DOHH2 (cell line): ENCODE measurements around the gene OR10H4.
"Not testable (repeated sequence)": the region's sequence is repeated elsewhere in the genome, so short reads cannot be mapped to it uniquely, and the experiment has no call there.

Source experiments
- H3F3A ChIP-seq: fragments of 200-600 bp; sonication (generic), shearing (Covaris generic); 2 replicates; pipeline ENCODE4 v1.6.0; 2016; ENCODE audit warnings: antibody characterized with exemption, mild to moderate bottlenecking; ENCODE audit not compliant: control insufficient read depth, insufficient read depth
- H3K27ac ChIP-seq: fragments of 200-600 bp; sonication (generic); 2 replicates; pipeline ENCODE4 v1.5.1; 2014; ENCODE audit warnings: low read depth, mild to moderate bottlenecking, low read length, moderate library complexity
- H3K27me3 ChIP-seq: fragments of 200-600 bp; sonication (generic); 2 replicates; pipeline ENCODE4 v1.6.1; 2014; ENCODE audit warnings: mild to moderate bottlenecking, low read length, mixed read lengths; ENCODE audit not compliant: control insufficient read depth
- H3K36me3 ChIP-seq: fragments of 200-600 bp; sonication (generic); 2 replicates; pipeline ENCODE4 v1.6.1; 2014; ENCODE audit warnings: mild to moderate bottlenecking, low read length, moderate library complexity, mixed read lengths; ENCODE audit not compliant: control insufficient read depth
- H3K4me1 ChIP-seq: fragments of 200-600 bp; sonication (generic); 2 replicates; pipeline ENCODE4 v1.6.1; 2014; ENCODE audit warnings: mild to moderate bottlenecking, low read length, mixed read lengths; ENCODE audit not compliant: control insufficient read depth
- H3K4me2 ChIP-seq: fragments of 200-600 bp; sonication (generic); 2 replicates; pipeline ENCODE4 v1.6.0; 2014; ENCODE audit warnings: mild to moderate bottlenecking, low read length, moderate library complexity
- H3K4me3 ChIP-seq: fragments of 200-600 bp; sonication (generic); 2 replicates; pipeline ENCODE4 v1.5.1; 2014; ENCODE audit warnings: mild to moderate bottlenecking, low read length, mixed read lengths
- H3K79me2 ChIP-seq: fragments of 200-600 bp; sonication (generic); 2 replicates; pipeline ENCODE4 v1.6.1; 2014; ENCODE audit warnings: mild to moderate bottlenecking, low read length, mixed read lengths; ENCODE audit not compliant: control insufficient read depth
- H3K9me2 ChIP-seq: fragments of 200-600 bp; sonication (generic); replicated peaks from 2 replicates; pipeline ENCODE4 v1.6.1; 2014; ENCODE audit warnings: mild to moderate bottlenecking, low read length, mixed read lengths; ENCODE audit not compliant: control insufficient read depth
- H3K9me3 ChIP-seq: fragments of 200-600 bp; sonication (generic); 2 replicates; pipeline ENCODE4 v1.6.1; 2014; ENCODE audit warnings: antibody characterized with exemption, low read length, mixed read lengths; ENCODE audit not compliant: control insufficient read depth, insufficient read depth
- H4K20me1 ChIP-seq: fragments of 200-600 bp; sonication (generic); 2 replicates; pipeline ENCODE4 v1.6.0; 2014; ENCODE audit warnings: low read depth, mild to moderate bottlenecking, antibody characterized with exemption, low read length, moderate library complexity; ENCODE audit not compliant: control insufficient read depth, insufficient read depth
- EZH2phosphoT487 ChIP-seq: fragments of 200-600 bp; sonication (generic); IDR thresholded peaks from 2 replicates; pipeline ENCODE4 v1.6.1; 2017; ENCODE audit warnings: borderline replicate concordance, mild to moderate bottlenecking, antibody characterized with exemption, low read length, moderate library complexity, mixed read lengths
- TF ChIP-seq, protein P1 (sequence below): fragments of 200-600 bp; sonication (generic); IDR thresholded peaks from one replicate; pipeline ENCODE4 v1.5.1; 2014; ENCODE audit warnings: antibody characterized with exemption, mild to moderate bottlenecking, low read depth, low read length; ENCODE audit not compliant: poor library complexity, severe bottlenecking

OR10H4 gene

DNA sequence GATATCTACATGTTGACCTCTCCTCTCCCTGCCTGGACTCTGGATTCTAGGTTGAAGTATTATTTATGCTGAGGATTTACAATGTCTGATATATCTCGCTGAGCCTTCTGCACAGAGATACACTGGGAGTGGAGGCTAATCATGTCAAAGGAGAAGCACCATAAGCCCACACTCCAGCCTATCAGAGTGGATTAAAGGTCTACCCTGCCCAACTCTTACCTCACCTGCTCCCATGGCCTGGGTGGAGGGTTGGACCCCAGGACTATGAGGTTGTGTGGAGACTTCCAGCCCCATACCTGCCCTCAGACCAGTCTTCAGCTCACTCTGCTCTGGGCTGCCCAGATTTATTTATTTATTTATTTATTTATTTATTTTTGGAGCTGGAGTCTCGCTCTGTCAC, 15.4 kb downstream of the OR10H4 start:
- Histone ChIP-seq H3K9me2 (no peaks in the 10 kb centered on the region), H3K9me3 (no peaks in the 10 kb centered on the region), H3K27me3 (no peaks in the 10 kb centered on the region), H3K27ac (no peak overlapping the region), H3K4me3 (no peak overlapping the region), H3K4me1 (no peaks in the 10 kb centered on the region), H3K36me3 (no peaks in the 10 kb centered on the region), H3F3A (no peaks in the 10 kb centered on the region), H3K79me2 (no peaks in the 10 kb centered on the region), H3K4me2 (no peak overlapping the region), H4K20me1 (no peaks in the 10 kb centered on the region)
- TF ChIP-seq EZH2phosphoT487 = no peak
- TF ChIP-seq, protein P1, sequence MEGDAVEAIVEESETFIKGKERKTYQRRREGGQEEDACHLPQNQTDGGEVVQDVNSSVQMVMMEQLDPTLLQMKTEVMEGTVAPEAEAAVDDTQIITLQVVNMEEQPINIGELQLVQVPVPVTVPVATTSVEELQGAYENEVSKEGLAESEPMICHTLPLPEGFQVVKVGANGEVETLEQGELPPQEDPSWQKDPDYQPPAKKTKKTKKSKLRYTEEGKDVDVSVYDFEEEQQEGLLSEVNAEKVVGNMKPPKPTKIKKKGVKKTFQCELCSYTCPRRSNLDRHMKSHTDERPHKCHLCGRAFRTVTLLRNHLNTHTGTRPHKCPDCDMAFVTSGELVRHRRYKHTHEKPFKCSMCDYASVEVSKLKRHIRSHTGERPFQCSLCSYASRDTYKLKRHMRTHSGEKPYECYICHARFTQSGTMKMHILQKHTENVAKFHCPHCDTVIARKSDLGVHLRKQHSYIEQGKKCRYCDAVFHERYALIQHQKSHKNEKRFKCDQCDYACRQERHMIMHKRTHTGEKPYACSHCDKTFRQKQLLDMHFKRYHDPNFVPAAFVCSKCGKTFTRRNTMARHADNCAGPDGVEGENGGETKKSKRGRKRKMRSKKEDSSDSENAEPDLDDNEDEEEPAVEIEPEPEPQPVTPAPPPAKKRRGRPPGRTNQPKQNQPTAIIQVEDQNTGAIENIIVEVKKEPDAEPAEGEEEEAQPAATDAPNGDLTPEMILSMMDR = no peak

DNA sequence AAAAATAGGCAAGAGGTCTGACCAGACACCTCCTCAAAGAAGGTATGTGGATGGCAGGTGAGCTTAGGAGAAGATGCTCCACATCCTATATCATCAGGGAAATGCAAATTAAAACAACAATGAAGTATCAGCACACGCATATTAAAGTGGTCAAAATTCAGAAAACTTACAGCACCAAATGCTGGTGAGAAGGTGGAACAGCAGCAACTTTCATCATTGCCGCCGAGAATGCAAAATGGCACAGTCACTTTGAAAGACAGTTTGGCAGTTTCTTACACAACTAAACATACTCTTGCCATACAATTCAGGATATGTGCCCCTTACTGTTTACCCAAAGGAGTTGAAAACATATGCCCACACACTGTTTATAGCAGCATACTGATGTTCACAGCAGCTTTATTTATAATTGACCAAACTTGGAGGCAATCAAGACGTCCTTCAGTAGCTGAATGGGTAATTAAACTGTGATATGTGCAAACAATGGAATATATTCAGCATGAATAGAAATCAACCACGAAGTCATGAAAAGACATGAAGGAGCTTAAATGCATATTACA, 22.5 kb downstream of the OR10H4 start:
- Histone ChIP-seq H3K36me3 (no peaks in the 10 kb centered on the region), H3K4me3 (no peak overlapping the region), H3K27me3 (no peaks in the 10 kb centered on the region), H3F3A (no peaks in the 10 kb centered on the region), H4K20me1 (no peaks in the 10 kb centered on the region), H3K4me2 (no peak overlapping the region), H3K27ac (no peak overlapping the region), H3K79me2 (no peaks in the 10 kb centered on the region), H3K9me3 (no peaks in the 10 kb centered on the region), H3K4me1 (no peaks in the 10 kb centered on the region), H3K9me2 (no peaks in the 10 kb centered on the region)
- no peak for TF ChIP-seq EZH2phosphoT487
- TF ChIP-seq, protein P1 = no peak

GRCh38 chr19:15972043-15972442, 23.2 kb downstream of the OR10H4 start:
- not testable (repeated sequence) for H3K27ac ChIP-seq, H4K20me1 ChIP-seq, H3K9me2 ChIP-seq, H3K4me1 ChIP-seq, H3K36me3 ChIP-seq, H3K27me3 ChIP-seq, H3K4me2 ChIP-seq, H3K4me3 ChIP-seq, H3K79me2 ChIP-seq, H3F3A ChIP-seq, H3K9me3 ChIP-seq

GRCh38 chr19:15974856-15975255, 26.0 kb downstream of the OR10H4 start:
- no peak overlapping the region for H3K27ac ChIP-seq
- H3K9me3 ChIP-seq = no peaks in the 10 kb centered on the region
- no peaks in the 10 kb centered on the region for H3K79me2 ChIP-seq
- TF ChIP-seq, protein P1 = no peak
- TF ChIP-seq EZH2phosphoT487 = no peak
- H3K36me3 ChIP-seq = no peaks in the 10 kb centered on the region
- H4K20me1 ChIP-seq = no peaks in the 10 kb centered on the region
- no peak overlapping the region for H3K4me3 ChIP-seq
- H3K9me2 ChIP-seq = no peaks in the 10 kb centered on the region
- no peaks in the 10 kb centered on the region for H3K4me1 ChIP-seq
- no peaks in the 10 kb centered on the region for H3F3A ChIP-seq
- no peak overlapping the region for H3K4me2 ChIP-seq
- H3K27me3 ChIP-seq = no peaks in the 10 kb centered on the region
